HG02759 (cell line): ENCODE results near the gene ARHGAP24.

Source experiments
- ATAC-seq: cut with Tn5 transposase; IDR thresholded peaks from one replicate; pipeline ENCODE4 v1.9.1; 2021; ENCODE audit warnings: mild to moderate bottlenecking, moderate library complexity; ENCODE audit not compliant: unreplicated experiment

ARHGAP24 gene

DNA sequence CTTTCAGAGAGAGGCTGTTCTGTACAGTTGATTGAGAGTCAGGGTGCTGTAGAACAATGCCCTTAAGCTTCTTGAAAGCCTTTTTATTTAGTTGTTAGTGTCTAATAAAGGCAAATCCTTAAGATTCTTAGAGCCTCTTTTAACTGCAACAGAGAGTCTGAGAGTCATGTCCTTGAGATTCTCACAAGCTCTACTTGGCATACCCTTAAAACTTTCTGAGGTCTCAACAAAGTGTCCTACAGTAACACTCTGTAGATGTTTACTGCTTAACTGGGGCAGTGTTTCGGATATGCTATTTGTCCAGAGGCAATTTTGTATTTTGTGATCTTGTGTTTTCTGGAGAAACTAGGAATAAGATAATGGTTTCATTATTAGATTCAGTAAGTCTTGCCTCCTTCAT, 209.7 kb downstream of the ARHGAP24 start:
- no peak for ATAC-seq

DNA sequence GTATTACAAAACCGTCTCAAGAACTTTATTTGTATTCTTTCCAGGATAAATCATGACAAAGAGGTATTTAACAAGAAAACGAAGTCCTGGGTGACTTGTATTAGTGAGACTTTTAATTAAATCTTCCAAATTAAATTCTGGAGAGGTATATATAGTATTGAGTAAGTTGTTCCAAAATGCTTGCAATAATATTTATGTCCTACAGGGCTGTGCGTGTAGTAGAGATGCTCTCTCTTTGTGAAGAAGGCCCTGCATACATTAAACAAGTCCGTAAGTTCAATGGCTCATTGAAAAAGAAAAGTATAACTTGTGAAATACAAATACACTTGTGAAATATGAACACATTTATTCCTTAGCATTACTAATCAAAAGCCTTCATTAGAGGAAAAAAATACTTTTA, 211.4 kb downstream of the ARHGAP24 start:
- ATAC-seq, result no peak

DNA sequence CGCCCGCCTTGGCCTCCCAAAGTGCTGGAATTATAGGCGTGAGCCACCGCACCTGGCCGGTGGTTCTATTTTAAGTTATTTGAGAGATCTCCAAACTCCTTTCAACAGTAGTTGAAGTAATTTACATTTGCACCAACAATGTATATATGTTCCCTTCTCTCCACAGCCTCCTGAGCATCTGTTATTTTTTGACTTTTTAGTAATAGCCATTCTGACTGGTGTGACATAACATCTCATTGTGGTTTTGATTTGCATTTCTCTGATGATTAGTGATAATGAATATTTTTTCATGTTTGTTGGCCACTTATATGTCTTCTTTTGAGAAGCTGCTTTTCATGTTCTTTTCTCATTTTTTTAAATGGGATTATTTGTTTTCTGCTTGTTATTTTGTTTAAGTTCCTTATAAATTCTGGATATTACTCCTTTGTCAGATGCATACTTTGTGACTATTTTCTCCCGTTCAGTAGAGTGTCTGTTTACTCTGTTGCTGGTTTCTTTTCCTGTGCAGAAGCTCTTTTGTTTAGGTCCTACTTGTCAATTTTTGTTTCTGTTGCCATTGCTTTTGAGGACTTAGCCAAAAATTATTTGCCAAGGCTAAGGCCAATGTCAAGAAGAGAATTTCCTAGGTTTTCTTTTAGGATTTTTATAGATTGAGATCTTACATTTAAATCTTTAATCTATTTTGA, 213.2 kb downstream of the ARHGAP24 start:
- no peak for ATAC-seq

DNA sequence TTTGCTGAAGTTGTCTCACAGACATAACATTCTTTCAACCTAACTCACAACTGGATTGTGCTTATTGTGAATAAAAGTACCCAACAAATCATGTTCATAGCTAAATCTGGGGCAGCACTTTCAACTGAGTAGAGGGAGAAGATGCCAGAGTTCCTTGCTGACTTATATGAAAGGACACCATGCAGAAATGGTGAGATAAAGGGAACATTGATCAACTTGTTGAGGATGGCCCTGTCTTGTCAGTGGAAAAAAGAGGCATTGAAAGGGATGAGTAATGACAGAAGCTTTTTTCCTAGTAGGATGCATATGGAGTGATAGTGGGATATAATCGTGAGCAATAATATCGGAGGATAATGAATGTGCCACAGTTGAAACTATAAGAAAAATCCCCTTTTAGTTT, 221.7 kb downstream of the ARHGAP24 start:
- ATAC-seq, result no peak

DNA sequence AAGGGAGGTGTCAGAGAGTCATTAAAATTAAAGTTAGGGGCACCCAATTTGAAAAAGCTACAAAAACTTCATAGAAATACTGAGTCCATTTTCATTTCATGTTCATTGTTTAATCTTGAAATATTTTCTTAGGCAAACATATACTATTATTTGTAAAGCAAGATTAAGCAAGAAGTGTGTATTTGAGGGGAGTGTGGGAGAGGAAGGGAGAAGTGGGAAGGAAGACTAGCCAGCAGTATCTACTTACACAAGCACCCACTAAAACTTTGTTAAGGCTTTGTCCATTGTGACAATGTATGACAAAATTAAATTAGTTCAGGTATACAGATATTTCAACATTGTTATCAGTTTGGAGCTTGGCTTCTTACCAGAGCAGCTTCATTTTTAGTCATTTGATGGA, 222.9 kb downstream of the ARHGAP24 start:
- ATAC-seq, result no peak

DNA sequence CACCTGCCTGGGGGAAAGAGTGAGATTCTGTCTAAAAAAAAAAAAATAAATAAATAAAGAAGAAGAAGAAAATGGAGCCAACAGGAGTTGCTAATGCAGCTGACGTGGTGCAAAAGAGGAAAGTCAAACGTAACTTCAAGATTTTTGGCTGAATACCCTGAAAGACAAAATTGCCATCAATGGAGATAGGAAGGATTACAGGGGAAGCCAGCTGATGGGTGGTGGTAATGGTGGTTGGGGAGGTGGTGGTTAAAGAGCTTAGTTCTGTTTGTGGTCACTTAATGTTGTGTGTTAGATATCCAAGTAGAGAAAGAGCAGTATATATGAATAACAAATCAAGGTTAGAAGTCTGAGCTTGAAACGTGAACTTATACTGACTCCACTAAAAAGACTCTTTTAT, 225.4 kb downstream of the ARHGAP24 start:
- ATAC-seq, result no peak

DNA sequence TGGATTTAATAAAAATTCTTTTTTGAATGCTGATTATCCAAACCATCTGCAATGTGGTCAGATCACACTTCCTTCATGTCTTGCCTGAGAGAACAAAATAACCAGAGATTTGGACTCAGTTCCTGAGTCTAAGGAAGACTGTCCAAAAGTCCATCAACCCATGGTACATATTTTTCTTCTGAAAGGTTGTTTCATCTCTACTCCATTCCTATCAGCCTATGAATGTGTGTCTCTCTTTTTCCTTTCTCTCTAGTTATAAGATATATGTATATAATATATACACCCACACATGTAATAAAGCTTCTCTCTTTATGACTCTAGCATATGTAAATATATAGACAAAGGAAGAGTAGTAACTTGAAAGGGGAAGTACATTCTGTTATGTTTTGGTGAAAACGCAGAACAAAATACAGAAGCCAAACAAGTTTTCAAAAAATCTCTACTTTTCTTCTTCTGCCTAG, 226.9 kb downstream of the ARHGAP24 start:
- peak; percentile 97 for ATAC-seq

DNA sequence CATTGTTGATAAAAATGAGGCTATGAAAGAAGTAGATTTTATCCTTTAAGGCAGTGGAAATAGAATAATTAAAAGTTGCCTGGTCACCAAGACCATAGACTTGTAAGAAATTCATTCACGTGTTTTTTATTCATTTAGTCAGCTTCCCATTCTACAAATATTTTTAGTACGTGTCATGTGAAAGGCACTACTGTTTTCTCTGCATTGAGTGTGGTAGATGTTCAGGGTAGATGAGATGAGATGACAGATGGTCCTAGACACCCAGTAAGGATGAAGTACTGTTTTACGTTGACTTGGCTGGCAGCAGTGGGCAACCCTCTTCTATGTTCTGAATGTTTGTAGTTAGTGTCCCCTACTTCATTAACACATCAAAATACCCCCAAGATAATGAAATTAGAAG, 228.1 kb downstream of the ARHGAP24 start:
- no peak for ATAC-seq

DNA sequence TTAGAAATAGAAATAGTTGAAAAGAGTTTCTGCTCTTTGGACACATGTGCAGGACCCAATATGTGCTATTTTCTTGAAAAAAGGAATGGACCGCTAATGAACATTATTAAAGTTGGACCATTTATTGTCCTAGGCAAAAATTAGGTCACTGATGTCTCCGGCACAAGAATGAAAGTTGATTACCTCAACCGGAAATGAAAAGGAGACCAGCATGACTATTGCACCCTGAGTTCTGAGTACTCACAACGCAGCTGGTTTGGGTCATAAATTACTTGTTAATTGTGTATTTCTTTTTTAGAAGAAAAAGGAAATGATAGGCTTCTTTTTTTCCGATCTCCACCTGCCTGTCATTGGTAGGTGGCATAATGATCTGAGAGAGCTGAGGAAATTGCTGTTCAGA, 232.7 kb downstream of the ARHGAP24 start:
- peak; percentile 91 for ATAC-seq

DNA sequence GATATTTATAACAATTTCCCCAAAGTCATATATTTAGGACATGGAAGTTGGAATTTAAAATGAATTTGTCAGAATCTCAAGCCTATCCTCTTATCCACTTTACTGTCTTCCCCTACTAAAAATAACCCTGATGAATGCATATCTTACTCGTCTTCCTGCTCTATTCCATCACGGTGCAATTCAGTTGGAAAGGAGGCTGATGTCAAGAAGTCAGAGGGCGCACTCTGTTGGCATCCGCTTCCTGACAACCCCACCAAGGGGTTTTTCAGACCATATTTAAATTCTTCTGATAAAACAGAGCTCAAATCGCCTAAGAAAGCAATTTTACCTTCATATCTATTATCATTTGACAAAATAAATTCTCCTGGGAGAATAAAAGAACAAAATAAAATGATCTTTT, 233.5 kb downstream of the ARHGAP24 start:
- ATAC-seq, result no peak

DNA sequence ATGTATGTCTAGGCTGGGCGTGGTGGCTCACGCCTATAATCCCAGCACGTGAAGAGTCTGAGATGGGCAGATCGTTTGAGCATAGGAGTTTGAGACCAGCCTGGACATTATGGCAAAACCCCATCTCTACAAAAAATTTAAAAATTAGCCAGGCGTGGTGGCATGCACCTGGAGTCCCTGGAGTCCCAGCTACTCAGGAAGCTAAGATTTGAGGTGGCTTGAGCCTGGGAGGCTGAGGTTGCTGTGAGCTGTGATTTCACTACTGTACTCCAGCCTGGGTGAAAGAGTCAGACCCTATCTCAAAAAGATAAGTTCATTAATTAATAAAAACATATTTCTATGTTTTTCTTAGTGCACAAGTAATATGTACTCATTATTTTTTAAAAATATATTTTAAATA, 238.1 kb downstream of the ARHGAP24 start:
- ATAC-seq, result no peak

DNA sequence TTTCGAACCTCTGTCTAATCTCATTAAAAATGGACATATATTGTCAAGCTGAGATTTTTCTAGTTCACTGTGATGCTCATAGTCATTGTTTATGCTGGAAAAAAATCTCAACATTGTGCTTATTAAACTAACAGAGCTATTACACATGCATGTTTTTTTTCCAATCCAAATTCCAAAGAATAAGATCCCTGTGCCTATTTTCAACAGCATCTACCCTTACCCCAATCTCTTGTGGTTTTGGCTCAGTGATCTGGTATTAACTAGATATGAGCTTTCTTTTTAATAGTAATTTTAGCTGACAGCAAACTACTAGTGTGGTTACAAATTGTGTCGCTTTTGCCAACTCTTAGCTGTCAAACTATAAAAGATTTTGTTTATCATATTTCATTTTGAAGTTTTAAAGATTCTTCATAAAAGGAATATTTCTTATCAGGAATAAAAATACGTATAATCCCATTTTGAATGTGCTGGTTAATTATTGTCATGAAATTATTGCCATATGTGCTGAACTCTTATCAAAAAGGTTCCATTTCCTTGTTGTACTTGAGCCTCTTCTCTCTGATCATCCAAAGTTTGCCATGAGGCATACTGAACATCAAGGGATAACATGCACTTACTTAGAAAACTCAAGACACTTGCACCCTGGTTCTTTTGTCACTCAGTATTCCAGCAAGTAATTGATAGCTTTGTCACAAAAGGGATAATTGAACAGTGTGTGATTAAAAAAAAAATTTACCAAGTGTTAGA, 241.2 kb downstream of the ARHGAP24 start:
- ATAC-seq, result no peak

DNA sequence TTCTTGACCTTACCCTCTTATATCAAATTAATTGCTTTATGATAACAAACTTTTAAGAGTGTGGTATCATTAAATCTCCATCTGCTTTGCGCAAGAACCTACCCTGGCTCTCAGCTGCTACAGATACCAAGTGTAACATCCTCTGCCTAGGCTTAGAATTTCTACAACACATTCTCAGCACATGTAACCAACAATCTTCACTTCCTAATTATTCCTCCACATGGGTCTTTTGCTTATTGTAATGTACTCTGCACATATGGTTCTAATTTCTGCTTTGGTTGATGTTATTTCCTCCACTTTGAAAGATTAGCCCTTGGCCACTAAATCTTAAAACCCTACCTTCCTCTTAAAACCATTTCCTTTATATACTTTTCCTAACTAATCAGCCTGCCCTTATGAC, 242.4 kb downstream of the ARHGAP24 start:
- no peak for ATAC-seq

DNA sequence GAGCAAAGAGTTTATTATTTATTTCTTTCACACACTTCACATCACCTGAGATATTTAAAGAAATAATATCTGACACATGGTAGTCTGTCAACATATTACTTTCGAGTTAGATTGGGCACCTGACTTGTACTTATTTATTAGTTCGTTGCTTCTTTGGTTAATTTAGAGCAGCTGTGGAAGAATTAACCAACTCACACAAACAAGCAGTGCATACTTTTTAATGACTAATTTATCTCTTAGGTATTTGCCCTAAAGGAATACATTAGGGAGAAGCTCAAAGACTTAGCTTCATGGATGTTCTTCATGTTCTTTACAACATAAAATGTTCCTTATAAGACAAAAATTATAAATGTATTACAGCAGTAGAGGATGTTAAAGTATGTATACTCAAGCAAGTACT, 242.9 kb downstream of the ARHGAP24 start:
- ATAC-seq, result no peak

DNA sequence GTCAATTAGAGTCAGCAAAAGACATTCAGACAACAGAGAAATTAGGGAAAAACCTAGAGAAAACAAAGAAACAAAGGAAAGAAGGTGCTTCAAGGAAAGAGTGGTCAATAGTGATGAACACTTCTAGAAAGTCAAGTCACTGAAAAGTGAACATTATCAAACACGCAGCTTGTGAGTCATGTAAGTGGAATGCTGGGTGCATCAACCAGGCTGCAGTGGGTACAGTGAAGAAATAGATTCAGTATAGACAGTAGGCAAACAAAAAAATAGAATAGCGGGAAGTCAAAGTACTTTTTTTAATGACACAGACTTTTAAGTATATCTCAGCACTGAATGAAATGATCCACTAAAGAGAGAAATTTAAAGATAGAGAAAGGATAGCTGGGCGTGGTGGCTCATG, 245.8 kb downstream of the ARHGAP24 start:
- no peak for ATAC-seq

DNA sequence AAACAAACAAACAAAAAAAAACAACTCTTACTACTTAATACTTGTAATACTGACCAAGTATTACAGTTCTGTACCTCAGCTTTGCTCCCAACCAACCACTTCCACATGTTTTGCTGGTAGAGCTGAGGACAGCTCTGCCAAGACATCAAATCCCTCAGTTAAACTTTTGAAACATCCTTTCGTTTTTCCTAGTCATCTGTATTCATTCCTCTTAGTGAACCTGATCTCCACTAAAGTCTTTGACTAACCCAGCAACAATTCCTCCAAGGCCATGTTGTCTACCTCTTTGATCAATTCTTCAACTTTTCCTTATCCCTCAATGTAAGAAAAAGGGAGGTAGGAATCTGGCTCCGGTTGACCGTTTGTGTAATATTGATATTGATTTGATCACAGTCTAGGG, 247.5 kb downstream of the ARHGAP24 start:
- ATAC-seq, result no peak

DNA sequence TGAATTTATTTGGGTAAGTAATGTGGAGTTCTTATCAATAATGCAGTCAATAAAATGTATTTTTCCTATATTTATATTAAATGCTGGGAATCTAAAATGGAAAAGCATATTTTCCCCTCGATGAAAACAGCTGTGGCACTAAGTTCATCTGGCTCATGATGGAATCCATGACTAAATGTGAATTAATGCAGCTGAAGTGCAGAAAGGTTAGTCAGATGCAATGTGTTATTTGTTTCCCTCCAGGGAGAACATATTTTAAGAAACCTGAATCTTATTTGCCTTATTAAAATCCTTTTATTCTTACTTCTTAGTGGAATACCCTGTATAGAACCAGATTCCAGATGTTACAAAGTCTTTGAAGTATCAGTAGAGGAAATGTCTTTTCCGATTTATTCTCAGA, 247.9 kb downstream of the ARHGAP24 start:
- ATAC-seq, result no peak

DNA sequence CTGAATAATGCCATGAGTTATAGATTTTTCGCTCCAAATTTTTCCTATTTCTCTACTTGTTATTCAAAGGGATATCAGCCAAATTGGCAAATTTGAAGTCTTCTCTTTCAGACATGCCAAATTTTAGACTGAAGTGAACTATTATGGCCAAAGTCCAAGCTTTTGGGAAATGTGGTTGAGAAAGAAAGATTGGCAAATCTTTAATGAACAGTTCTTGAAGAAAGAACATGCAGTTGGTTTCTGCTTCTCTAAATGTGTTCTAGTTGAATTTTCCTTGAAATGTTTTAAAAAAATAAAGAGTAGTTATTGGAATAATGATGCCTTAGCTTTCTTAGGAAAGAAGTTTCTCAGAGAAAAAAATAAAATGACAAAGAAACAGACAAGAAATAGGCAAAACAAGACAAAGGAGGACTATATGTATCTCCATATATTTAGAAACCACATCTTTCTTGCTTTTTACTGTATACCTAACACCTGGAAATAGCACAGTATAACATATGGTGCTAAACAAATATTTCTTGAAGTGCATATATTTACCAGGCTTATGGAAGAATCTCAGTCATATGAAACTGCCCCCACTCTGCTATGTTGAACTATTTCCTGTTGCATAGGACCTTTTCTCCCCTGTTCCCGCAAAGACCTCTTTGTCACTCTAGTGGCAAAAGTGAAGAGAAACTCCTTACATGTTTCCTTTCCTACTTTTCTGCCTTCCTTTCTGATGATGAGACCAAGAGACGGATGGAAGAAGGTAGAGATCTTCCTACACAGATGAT, 250.0 kb downstream of the ARHGAP24 start:
- peak; percentile 51 for ATAC-seq

DNA sequence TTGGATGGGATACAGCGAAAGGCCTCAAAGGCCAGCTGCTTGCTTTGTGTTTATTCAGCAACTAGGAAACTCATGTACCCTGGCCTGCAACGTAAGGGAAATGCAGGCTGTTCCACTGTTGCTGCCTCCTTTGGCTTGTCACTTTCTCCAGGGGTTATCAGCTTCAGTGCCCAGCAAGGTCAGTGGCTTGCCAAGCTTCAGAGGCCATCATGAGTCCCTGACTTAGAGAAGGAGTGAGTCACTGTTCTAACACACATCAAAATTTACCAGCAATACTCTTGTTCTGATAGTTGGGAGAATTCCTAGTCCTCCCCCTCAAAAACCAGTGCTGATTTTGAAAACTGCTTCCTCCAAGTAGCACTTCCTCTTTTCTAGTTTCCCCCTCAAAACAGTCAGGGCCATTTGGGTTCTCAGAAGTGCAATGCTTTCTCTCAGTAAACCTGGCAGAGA, 250.8 kb downstream of the ARHGAP24 start:
- peak; percentile 87 for ATAC-seq

DNA sequence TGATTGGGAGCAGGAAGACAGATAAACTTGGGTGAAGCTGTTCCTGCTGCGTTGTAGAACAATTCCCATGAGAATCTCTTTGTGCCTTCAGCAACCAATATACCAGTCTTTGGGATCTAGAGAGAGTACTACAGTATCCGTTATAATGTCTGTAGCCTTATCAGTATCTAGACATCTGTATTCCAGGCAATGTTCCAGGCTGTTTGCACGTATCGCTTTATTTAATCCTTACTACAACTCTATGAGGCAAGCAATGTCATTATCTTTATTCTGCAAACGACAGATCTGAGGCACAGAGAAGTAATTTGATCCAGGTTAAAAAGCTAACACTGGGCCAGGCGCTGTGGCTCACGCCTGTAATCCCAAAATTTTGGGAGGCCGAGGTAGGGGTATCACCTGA, 251.6 kb downstream of the ARHGAP24 start:
- no peak for ATAC-seq

DNA sequence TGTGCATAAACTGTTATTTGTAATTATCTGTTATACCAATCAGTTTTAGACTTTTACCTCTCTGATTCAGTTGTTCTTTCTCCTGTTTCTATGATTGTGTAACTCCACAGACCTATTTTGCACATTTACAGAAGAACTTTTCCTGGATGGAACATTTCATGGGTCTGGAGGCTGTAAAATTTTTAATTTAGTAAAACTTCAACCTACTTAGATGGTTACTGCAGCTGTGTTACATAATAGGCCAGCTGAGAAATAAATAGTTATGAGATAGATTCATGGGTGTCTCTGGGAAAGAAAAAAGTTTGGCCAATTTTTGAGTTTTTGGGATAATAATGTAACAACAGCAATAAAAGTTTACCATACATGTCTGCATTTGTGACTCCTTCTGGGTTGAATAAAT, 253.5 kb downstream of the ARHGAP24 start:
- no peak for ATAC-seq

DNA sequence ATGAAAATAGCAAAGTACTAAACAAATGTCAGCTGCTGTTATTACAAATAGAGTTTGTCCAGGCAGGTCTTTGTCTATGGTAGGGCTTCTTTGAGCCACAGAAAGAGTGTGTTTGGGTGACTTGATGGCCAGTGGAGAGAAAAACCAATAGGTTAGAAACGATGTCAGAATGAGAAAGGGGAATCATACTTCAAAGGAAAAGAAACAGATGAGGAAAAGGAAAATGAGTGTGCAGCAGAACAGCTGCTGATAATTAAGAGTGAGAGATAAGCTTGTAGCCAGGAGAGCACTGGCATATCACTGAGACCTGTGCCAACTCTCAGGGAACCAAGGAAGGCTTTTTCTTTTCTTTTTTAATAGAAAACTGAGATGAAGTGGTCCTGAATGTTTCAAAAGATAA, 257.2 kb downstream of the ARHGAP24 start:
- ATAC-seq, result peak; percentile 75
